ENCODE data around the gene FAF2.
"Not testable (repeated sequence)": the region's sequence is repeated elsewhere in the genome, so short reads cannot be mapped to it uniquely, and the experiment has no call there.

The FAF2 gene

DNA sequence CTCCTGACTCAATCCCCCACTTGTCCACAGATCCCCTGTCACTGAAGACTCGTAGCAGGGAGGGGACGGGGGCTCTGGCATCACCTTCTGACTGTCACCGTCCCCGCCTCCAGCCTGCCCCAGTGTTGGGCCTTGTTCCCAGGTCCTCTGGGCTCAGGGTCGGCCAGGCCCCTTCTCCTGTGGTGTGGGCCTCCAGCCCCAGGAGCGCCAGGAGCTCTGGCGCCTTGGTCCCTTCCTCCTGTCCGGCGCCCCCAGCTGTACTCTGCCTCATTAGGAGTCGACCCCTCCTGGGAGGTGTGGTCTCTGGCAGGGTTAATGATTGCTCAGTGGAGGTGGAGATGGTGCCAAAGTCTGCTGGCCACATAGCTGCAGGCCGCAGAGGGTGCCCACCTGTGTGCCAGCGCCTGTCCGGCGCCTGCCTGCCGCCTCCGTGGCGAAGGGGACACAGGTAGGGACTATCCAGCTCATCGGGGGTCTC, 100.8 kb downstream of the FAF2 start, which contains the start of gene CDHR2:
TSS of gene CDHR2 (plus strand) at position 376 of the 478 bp plus-strand sequence. CDS start 16,011 bp downstream, outside the sequence.
- TF ChIP-seq, protein P1, sequence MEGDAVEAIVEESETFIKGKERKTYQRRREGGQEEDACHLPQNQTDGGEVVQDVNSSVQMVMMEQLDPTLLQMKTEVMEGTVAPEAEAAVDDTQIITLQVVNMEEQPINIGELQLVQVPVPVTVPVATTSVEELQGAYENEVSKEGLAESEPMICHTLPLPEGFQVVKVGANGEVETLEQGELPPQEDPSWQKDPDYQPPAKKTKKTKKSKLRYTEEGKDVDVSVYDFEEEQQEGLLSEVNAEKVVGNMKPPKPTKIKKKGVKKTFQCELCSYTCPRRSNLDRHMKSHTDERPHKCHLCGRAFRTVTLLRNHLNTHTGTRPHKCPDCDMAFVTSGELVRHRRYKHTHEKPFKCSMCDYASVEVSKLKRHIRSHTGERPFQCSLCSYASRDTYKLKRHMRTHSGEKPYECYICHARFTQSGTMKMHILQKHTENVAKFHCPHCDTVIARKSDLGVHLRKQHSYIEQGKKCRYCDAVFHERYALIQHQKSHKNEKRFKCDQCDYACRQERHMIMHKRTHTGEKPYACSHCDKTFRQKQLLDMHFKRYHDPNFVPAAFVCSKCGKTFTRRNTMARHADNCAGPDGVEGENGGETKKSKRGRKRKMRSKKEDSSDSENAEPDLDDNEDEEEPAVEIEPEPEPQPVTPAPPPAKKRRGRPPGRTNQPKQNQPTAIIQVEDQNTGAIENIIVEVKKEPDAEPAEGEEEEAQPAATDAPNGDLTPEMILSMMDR (conservative IDR thresholded peaks at IDR 0.05), result no peak
- no peak for TF ChIP-seq ZFX (IDR thresholded peaks at IDR 0.05)
- no peak within 1 kb of the TSS for H3K27ac ChIP-seq

DNA sequence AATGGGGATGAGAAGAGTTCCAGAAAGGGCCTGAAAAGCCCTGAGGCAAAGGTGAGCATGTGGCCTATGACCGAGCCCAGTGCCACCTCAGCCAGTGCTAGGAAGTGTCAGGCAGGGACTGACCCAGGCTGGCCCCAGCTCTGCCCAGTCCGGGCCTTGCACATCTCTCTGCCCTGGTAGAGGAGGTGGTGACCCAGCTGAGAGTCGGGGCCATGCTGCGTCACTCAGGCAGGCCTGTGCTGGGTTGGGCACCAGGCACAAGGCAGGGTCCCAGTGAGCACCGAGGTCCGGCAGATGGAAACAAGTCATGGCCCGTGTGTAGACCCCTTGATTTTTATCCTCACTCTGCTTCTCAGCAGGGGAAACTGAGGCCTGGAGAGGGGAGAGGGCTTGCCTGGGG, 101.7 kb downstream of the FAF2 start:
- TF ChIP-seq ZFX (IDR thresholded peaks at IDR 0.05), result no peak
- TF ChIP-seq, protein P1 (conservative IDR thresholded peaks at IDR 0.05), result no peak
- no peak overlapping the region for H3K27ac ChIP-seq

DNA sequence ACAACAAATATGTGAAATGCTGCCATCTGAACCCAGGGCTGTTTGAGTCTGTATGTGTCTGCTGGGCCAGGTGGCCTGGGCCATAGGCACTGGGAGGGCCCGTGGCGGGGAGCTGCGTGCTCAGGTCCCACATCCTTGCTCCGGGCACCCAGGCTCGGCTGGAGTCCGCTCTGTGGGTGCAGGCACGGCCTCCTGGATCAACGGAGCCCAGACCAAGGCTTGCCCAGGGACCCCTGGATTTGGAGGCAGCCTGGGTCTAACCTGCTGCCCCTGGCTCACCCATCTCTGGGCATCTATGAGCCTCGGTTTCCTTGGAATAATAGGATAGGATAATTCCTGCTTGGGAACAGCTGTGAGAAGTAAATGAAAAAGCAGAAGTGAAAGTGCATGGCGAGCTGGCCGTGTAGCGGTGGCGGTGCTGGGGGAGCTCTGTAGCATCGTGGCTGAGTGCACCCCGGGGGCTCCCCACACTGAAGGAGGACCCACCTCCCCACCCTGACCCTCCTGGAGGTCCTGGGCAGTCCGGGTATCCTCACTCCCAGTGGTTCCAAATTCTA, 102.2 kb downstream of the FAF2 start:
- no peak for TF ChIP-seq ZFX (IDR thresholded peaks at IDR 0.05)
- TF ChIP-seq, protein P1 (conservative IDR thresholded peaks at IDR 0.05), result no peak
- H3K27ac ChIP-seq, result no peak overlapping the region

DNA sequence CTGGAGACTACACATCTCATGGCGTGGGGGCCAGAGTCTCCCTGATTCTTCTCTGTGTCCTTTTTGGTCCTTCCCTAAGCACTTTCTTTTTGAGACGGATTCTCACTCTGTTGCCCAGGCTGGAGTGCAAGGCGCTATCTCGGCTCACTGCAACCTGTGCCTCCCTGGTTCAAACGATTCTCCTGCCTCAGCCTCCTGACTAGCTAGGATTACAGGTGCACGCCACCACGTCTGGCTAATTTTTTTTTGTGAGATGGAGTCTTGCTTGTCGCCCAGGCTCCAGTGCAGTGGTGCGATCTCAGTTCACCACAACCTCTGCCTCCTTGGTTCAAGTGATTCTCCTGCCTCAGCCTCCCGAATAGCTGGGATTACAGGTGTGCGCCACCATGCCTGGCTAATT, 102.8 kb downstream of the FAF2 start:
- not testable (repeated sequence) for H3K27ac ChIP-seq

DNA sequence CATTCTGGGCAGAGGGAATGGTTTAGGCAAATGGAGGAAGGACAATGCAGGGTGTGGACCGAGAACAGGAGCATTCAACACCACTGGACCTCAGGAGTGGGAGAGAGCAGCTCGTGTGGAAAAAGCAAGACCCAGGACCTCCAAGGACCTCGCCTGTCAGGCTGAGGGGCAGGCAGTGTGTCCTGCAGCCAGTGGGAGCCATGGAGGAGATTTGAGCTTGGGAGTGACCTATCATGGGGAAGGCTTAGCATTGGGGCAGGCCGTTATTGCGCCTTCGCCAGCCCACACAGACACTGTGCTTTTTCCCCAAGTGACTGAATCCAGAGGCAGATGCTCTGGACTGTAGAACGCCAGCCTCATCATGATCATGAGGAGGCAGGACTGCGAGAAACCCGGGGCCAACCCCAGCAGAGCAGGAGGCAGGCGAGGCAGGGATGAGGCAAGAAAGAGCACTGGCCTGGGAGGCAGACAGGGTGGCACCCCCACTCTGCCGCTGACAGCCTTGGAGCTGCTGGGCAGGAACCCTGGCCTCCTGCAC, 104.2 kb downstream of the FAF2 start:
- H3K27ac ChIP-seq, result no peak overlapping the region
- no peak for TF ChIP-seq ZFX (IDR thresholded peaks at IDR 0.05)
- TF ChIP-seq, protein P1 (conservative IDR thresholded peaks at IDR 0.05), result no peak

DNA sequence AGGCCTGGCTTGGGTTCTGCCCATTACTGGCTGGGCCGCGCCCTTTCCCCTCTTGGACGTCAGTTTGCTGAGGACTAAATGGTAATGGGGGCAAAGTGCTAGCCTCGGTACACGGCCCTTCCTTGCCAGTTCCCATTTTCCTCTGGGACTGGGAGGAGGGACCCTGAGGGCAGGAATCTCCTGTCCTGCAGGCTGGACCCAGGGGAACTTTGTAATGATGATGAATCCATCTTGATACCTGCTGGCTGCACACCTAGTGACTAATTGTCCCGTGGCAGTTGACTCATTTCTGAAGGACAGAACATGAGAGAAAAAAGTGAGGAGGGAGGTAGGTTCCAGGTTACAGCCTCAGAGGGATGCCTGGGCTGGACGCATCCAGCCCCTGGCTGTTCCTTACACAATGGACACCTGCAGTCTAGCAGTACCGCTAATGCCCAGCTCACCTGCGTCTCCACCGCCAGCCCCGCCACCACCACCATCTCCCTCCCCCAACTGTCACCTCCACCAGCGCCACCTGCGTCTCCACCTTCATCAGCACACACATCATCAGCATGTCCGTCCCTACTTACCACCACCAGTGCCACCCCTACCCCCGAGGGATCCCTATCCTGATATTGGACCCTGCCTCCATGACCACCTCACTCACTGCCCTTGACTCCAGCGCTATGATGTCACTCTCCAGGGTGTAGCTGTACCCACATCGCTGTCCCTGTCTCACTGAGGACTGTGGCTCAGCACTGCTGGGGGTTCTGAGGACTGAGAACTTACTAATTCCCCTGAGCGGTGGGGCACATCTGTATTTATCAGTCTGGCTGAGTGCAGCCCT, 105.3 kb downstream of the FAF2 start:
- H3K27ac ChIP-seq, result no peak overlapping the region
- no peak for TF ChIP-seq ZFX (IDR thresholded peaks at IDR 0.05)
- TF ChIP-seq, protein P1 (conservative IDR thresholded peaks at IDR 0.05), result no peak

DNA sequence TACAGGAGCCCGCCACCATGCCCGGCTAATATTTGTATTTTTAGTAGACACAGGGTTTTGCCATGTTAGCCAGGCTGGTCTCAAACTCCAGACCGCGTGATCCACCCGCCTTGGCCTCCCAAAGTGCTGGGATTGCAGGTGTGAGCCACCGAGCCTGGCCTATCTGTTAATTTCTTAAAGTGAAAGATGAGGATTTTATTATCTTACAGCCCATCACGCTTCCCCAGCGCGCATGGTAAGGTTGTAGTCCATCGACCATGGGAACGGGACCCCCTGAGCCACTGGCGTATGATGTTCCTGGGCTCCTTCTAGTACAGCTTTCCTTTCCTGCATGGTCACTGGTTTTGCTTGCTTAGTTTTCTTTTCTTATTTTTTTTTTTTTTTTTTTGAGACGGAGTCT, 109.7 kb downstream of the FAF2 start:
- TF ChIP-seq, protein P1 (conservative IDR thresholded peaks at IDR 0.05), result no peak
- no peak for TF ChIP-seq ZFX (IDR thresholded peaks at IDR 0.05)
- no peak overlapping the region for H3K27ac ChIP-seq
